Hepatocyte (in vitro differentiated cells): ENCODE measurements around the gene ZBTB21. TPM values are rescaled to one million over a fixed set of nuclear protein-coding genes. Genes with fewer than 3 reads are reported as not detected.
A peak's percentile ranks its signal among the peaks of the same experiment; 100 is the strongest.

Source experiments
- DNase-seq: peaks from one replicate; pipeline ENCODE4 v3.0.0-alpha.2; 2016; ENCODE audit warnings: low spot score
- H2AFZ ChIP-seq: fragments of 200-600 bp; sonication (generic); 2 replicates; pipeline ENCODE4 v1.6.0; 2016; ENCODE audit warnings: antibody characterized with exemption, mild to moderate bottlenecking
- H3K27ac ChIP-seq: fragments of 200-600 bp; sonication (generic); 2 replicates; pipeline ENCODE4 v1.5.1; 2016; ENCODE audit warnings: mild to moderate bottlenecking
- H3K27me3 ChIP-seq: fragments of 200-600 bp; sonication (generic); 2 replicates; pipeline ENCODE4 v1.6.1; 2016
- H3K36me3 ChIP-seq: fragments of 200-600 bp; sonication (generic); replicated peaks from 2 replicates; pipeline ENCODE4 v1.5.1; 2016; ENCODE audit warnings: low read depth; ENCODE audit not compliant: insufficient read depth
- H3K4me1 ChIP-seq: fragments of 200-600 bp; sonication (generic); 2 replicates; pipeline ENCODE4 v1.5.1; 2016; ENCODE audit warnings: mild to moderate bottlenecking, moderate library complexity; ENCODE audit not compliant: insufficient read depth
- H3K4me2 ChIP-seq: fragments of 200-600 bp; sonication (generic); 2 replicates; pipeline ENCODE4 v1.6.0; 2016
- H3K4me3 ChIP-seq: fragments of 200-600 bp; sonication (generic); 2 replicates; pipeline ENCODE4 v1.5.1; 2016; ENCODE audit warnings: mild to moderate bottlenecking
- H3K79me2 ChIP-seq: fragments of 200-600 bp; sonication (generic); 2 replicates; pipeline ENCODE4 v1.6.0; 2017; ENCODE audit warnings: mild to moderate bottlenecking
- H3K9me2 ChIP-seq: fragments of 200-600 bp; sonication (generic); replicated peaks from 2 replicates; pipeline ENCODE4 v1.6.0; 2017; ENCODE audit warnings: mild to moderate bottlenecking; ENCODE audit not compliant: insufficient read depth
- H3K9me3 ChIP-seq: fragments of 200-600 bp; sonication (generic); 2 replicates; pipeline ENCODE4 v1.5.1; 2016; ENCODE audit warnings: low read depth, mild to moderate bottlenecking
- H4K20me1 ChIP-seq: fragments of 200-600 bp; sonication (generic); 2 replicates; pipeline ENCODE4 v1.6.0; 2016; ENCODE audit warnings: mild to moderate bottlenecking; ENCODE audit not compliant: insufficient read depth, poor library complexity, severe bottlenecking
- EZH2 ChIP-seq: fragments of 200-600 bp; sonication (generic); IDR thresholded peaks from 2 replicates; pipeline ENCODE4 v1.6.1; 2016; ENCODE audit warnings: antibody characterized with exemption, mild to moderate bottlenecking, borderline replicate concordance
- EZH2phosphoT487 ChIP-seq: fragments of 200-600 bp; sonication (generic); IDR thresholded peaks from one replicate; pipeline ENCODE4 v1.6.1; 2018; ENCODE audit warnings: antibody characterized with exemption, mild to moderate bottlenecking, low read depth, moderate library complexity; ENCODE audit not compliant: unreplicated experiment, severe bottlenecking
- WGBS: methylation state at CpG from one replicate; pipeline ENCODE4 v1.1.6; 2016; ENCODE audit warnings: low lambda C conversion rate; ENCODE audit errors: missing lambda C conversion rate; 5-methylcytosine and 5-hydroxymethylcytosine counted together
- polyA plus RNA-seq: library from polyadenylated mRNA; unstranded; fragments of >200 nt; fragmentation: Nextera tagmentation; extraction: Ambion mirVana; gene quantifications from 2 replicates; pipeline ENCODE4 v1.2.1, GENCODE V29; 2016
- total RNA-seq: library from RNA; depleted of rRNA; stranded (reverse); fragments of >200 nt; gene quantifications from 2 replicates; pipeline ENCODE4 v1.2.3, GENCODE V29; 2014
- TF ChIP-seq, protein P1 (sequence below): fragments of 200-600 bp; sonication (generic); IDR thresholded peaks from 2 replicates; pipeline ENCODE4 v1.5.1; 2016; ENCODE audit warnings: antibody characterized with exemption, mild to moderate bottlenecking; ENCODE audit not compliant: poor library complexity

Gene ZBTB21
- total and polyA plus RNA-seq, 2 experiments from 2014 or later, result 6.0 to 21.5 TPM

DNA sequence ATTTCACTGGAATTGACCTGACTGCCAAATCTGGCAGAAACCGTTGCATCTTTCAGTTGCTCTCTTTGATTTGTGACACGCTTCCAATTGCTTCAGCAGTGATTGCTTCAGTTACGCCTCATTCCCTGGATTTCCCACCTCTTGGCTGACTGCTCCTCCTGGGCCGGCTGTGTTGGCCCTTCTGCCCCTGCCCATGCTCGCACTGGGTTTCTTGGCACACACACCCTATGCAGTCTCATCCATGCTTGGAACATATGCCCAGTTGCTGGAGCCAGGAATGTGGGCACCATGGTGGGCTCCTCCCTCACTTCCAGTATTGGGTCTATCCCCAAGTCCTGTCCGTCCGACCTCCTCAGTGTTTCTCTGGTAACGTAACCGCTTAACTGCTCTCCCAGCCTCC lies 2.2 kb upstream of the ZBTB21 start:
- DNase-seq, result no peak
- peaks cover 14% of the 10 kb centered on the region for H3K79me2 ChIP-seq
- no peak overlapping the region for H3K4me3 ChIP-seq
- no peak overlapping the region for H2AFZ ChIP-seq
- no peak overlapping the region for H3K4me2 ChIP-seq
- no peaks in the 10 kb centered on the region for H3K9me3 ChIP-seq
- H3K27me3 ChIP-seq, result no peaks in the 10 kb centered on the region
- no peaks in the 10 kb centered on the region for H3K4me1 ChIP-seq
- H3K27ac ChIP-seq, result no peak overlapping the region
- TF ChIP-seq, protein P1, sequence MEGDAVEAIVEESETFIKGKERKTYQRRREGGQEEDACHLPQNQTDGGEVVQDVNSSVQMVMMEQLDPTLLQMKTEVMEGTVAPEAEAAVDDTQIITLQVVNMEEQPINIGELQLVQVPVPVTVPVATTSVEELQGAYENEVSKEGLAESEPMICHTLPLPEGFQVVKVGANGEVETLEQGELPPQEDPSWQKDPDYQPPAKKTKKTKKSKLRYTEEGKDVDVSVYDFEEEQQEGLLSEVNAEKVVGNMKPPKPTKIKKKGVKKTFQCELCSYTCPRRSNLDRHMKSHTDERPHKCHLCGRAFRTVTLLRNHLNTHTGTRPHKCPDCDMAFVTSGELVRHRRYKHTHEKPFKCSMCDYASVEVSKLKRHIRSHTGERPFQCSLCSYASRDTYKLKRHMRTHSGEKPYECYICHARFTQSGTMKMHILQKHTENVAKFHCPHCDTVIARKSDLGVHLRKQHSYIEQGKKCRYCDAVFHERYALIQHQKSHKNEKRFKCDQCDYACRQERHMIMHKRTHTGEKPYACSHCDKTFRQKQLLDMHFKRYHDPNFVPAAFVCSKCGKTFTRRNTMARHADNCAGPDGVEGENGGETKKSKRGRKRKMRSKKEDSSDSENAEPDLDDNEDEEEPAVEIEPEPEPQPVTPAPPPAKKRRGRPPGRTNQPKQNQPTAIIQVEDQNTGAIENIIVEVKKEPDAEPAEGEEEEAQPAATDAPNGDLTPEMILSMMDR, result no peak
- no peaks in the 10 kb centered on the region for H4K20me1 ChIP-seq
- no peaks in the 10 kb centered on the region for H3K36me3 ChIP-seq
- no peaks in the 10 kb centered on the region for H3K9me2 ChIP-seq
- whole genome bisulfite sequencing, result 93% methylated on average over 9 of the region's 9 CpGs

DNA sequence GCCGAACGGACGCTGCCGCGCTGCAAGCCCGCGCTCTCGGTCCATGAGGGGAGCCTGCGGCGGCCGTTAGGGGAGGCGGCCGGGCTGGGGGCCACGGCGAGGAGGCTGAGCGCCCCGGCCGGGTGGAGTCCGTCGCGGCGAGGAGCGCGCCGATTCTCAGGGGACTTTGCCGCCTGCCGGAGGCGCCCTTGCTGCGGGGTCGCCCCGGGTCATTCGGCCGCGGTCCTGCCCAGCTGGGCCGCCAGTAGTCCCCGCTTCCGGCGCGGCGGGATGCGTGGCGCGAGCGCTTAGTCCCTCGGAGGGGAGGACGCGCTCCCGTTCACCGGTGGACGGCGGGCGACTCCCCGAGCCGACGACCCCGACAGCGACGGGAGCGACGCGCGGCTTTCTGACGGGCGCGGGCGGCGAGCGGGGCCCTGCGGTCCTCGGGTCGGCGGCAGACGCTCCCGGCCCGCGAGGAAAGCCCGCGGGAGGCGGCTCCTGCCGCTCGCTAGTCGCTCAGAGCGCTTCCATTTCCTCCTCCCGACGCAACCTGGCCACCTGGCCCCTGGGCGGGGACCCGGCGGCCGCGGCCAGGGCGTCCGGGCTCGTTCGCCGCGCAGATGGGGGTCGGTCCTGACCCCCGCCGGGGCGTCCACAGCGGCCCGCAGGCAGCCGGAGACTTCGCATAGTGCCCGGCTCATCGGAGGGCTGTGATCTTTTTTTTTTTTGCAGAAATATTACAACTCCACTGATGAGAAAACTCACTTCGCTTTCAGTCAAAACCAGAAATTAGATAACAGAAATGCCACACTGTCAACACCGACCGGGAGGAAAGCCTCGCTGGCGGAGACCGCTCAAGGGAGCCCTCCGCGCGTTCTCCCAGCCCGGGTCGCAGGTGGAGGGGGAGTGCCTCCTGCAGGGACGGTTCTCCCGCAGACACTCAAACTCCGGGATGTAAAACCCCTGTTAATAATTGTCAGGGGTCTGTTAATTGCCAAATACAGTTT lies 641 bp upstream of the ZBTB21 start:
- H3K36me3 ChIP-seq, result no peaks in the 10 kb centered on the region
- peak overlapping the region; percentile 48 for H2AFZ ChIP-seq
- H3K4me1 ChIP-seq, result no peaks in the 10 kb centered on the region
- H3K4me2 ChIP-seq, result peak overlapping the region; percentile 95
- H3K9me3 ChIP-seq, result no peaks in the 10 kb centered on the region
- no peaks in the 10 kb centered on the region for H3K9me2 ChIP-seq
- H3K27ac ChIP-seq, result peak overlapping the region; percentile 100
- DNase-seq, result peak; percentile 58
- H3K79me2 ChIP-seq, result peaks cover 30% of the 10 kb centered on the region
- H4K20me1 ChIP-seq, result no peaks in the 10 kb centered on the region
- TF ChIP-seq, protein P1, result peak; percentile 14
- TF ChIP-seq EZH2phosphoT487, result no peak
- H3K27me3 ChIP-seq, result no peaks in the 10 kb centered on the region
- H3K4me3 ChIP-seq, result peak overlapping the region; percentile 74
- 1% methylated on average over 86 of the region's 120 CpGs for WGBS

DNA sequence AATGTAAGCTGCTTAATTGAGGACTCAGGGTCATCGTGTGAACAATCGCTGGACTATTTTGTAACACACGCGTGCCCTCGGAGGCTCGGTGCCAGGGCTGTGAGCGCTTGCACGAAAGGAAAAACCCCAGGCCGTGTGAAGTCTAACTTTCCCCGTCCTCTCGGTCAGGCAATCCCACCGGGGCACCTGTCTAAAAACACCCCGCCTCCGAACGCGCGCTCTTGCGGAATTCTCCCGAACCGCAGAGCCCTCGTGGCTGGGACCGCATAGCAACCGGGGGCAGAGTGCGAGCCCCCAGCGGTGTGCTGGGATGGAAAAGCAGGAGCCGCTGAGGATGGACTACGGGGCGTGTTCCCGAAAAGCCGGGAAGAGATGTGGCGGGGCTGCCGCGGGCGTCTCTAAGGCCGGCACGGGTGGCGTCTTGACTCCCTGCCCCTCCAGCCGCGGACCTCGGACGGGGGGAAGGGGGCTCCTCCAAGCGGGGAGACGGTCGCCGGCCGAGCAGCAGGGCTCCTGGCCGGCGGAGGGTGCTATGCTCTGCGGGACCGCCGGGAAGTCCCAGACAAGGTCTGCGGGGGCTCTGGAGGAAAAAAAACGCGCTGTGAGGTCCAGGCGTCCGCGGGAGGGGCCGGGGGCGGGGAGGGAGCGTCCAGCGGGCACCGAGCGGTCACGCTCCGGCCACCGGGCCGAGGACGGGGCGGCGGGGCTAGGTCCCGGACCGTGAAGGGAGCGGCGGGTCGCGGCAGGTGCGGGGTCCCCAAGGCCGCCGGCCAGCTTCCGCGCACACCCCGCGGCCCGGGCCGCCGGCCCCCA lies 936 bp downstream of the ZBTB21 start:
- H3K27me3 ChIP-seq, result no peaks in the 10 kb centered on the region
- no peaks in the 10 kb centered on the region for H3K9me3 ChIP-seq
- WGBS, result 3% methylated on average over 51 of the region's 86 CpGs
- H3K4me1 ChIP-seq, result no peaks in the 10 kb centered on the region
- peak; percentile 80 for DNase-seq
- peak overlapping the region; percentile 26 for H2AFZ ChIP-seq
- H3K36me3 ChIP-seq, result no peaks in the 10 kb centered on the region
- peaks cover 44% of the 10 kb centered on the region for H3K79me2 ChIP-seq
- H3K9me2 ChIP-seq, result no peaks in the 10 kb centered on the region
- peak overlapping the region; percentile 100 for H3K27ac ChIP-seq
- peaks cover 4% of the 10 kb centered on the region for H4K20me1 ChIP-seq
- H3K4me2 ChIP-seq, result peak overlapping the region; percentile 96
- peak overlapping the region; percentile 68 for H3K4me3 ChIP-seq
- TF ChIP-seq EZH2 (no peak), EZH2phosphoT487 (no peak)
- TF ChIP-seq, protein P1, result peak; percentile 40
